GM21576 (cell line): ENCODE data around the gene YKT6.
"Not testable (repeated sequence)": the region's sequence is repeated elsewhere in the genome, so short reads cannot be mapped to it uniquely, and the experiment has no call there.

Experiments
- ATAC-seq: cut with Tn5 transposase; IDR thresholded peaks from one replicate; pipeline ENCODE4 v1.9.1; 2021; ENCODE audit warnings: mild to moderate bottlenecking, moderate library complexity; ENCODE audit not compliant: unreplicated experiment

Gene YKT6

DNA sequence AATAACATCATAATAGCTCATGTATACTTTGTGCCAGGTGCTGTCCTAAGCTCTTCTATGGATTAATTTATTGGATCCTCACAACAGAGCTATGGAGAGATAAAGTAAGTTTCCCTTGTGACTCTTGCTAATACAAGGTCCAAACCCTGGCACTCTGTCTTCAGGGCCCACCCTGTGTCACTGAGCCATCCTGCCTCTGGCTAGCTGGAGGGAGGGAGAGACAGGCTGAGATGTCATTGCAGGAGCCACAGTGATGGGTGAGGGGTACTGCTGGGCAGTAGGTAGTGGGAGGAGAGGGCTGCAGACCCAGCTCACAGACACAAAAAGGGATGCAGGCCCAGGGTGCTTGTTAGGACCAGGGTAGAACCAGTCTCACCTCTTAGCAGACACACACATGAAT, 28.4 kb upstream of the YKT6 start:
- no peak for ATAC-seq

DNA sequence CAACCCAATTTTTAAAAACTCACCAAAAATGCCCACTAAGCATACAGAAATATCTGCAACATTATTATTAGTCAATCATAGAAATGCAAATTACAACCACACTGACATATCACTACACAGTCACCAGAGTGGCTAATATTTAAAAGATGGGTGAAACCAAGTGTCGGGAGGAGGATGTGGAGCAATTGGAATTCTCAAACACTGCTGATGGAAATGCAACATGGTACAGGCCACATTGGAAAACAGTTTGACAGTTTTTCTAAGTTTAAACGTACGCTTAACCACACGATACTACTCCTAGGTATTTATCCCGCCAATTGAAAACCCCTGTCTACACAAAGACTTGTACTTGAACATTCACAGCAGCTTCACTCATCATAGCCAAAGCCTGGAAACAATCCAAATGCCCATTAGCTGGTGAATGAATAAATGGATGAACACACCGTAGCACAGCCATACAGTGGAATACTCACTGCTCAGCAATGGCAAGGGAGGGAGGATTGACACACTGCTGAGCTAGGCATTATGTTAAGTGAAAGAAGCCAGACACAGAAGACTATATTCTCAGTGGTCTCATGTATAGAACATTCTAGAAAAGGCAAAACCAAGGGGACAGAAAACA, 27.9 kb upstream of the YKT6 start:
- no peak for ATAC-seq

DNA sequence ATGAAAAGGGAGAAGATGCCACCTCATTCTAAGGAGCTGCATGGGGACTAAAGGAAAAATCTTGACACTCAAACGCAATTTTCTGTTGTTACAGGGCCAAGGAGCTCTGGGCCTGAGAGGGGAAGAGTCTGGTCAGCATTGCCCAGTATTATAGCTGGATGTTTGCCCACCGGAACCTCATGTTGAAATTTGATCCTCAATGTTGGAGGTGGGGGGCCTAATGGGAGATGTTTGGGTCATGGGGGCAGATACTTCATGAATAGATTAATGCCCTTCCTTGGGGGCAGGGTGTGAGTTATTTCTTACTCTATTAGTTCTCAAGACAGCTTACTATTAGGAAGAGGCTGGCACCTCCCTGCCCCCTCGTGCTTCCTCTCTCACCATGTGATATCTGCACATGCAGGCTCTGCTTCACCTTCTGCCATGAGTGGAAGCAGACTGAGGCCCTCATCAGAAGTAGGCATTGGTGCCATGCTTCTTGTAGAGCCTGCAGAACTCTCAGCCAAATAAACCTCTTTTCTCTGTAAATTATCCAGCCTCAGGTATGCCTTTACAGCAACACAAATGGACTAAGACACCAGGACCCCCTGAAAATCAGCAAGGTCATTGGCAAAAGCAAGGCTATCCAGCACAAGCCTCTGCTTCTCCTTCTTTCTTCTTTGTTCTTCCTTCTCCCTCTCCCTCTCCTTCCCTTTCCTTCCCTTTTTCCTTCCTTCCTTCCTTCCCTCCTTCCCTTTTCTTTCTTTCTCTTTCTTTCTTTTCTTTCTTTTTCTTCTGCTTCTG, 26.7 kb upstream of the YKT6 start:
- ATAC-seq, result no peak

- ATAC-seq, result not testable (repeated sequence)
Observed at GRCh38 chr7:44174694-44174948, 26.2 kb upstream of the YKT6 start.

DNA sequence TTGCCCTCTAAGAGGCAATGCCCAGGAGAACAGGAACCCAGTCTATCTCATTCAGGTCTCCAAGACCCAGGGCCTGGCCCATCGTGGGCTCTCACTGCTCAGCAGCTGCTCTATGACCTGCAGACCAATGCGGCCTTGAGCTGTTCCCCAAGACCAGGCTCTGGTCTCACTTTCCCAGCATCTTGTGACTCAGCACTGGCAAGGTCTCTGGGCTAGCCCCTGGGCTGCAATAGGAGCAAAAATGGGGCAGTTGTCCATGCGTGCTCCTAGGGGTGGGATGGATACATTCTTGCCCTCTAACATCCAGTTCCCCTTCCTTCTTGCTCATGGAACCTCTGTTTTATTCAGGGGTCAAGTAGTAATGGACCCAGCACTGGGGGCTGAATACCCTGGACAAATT, 25.0 kb upstream of the YKT6 start:
- ATAC-seq, result no peak

DNA sequence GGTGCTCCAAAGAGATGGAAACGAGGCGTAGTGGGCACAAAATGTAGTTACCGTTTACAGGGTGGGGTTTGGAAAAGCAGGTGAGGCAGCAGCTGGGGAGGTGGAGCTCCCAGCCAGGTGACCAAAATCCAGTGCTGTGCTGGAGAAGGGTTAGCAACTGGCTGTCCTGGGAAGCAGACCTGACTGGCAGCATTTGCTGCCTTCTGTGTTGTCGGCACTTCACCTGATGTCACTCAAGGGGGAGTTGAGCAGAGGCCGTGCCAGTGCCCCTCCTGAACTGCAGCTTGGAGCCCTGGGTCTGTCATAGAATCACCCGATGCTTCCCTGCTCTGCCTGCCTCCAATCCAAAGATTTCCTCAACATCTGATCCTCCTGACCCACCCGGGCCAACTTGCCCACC, 24.3 kb upstream of the YKT6 start:
- no peak for ATAC-seq

GRCh38 chr7:44177570-44178131, 23.1 kb upstream of the YKT6 start:
- no peak for ATAC-seq

GRCh38 chr7:44180631-44181030, 20.1 kb upstream of the YKT6 start:
- ATAC-seq, result no peak

GRCh38 chr7:44182827-44183226, 18.0 kb upstream of the YKT6 start:
- no peak for ATAC-seq

- ATAC-seq, result no peak
Observed at GRCh38 chr7:44183386-44183785, 17.4 kb upstream of the YKT6 start.

DNA sequence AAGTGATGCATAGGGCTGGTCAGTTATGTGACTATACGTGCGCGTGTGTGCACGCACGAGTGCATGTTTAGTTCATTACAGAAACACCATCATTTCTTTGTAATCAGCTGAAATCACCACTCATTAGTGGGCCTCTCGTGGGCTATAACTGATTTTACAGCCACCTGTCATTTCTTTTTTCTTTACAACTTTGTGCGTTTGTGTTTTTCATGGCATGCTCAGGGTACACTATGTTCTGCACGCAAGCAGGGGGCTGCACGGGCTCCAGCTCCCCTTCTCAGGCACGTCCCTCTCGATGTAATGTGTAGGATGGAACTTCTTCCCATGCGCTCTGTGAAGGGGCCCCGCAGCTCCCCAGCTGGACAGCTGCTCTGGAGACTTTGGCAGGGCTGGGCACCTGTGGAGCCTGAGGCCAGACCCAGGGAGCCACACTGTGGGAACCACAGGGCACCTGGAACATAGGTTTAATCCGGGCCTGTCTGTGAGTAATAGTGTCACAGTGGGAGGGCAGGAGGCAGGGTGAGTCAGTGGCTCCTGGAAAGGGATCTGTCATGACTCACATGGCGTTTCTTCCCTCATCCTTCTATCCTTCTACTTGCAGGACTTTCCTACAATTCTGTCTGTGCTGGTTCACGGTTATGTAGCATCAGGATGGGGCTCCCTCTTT, 16.4 kb upstream of the YKT6 start:
- ATAC-seq, result no peak

DNA sequence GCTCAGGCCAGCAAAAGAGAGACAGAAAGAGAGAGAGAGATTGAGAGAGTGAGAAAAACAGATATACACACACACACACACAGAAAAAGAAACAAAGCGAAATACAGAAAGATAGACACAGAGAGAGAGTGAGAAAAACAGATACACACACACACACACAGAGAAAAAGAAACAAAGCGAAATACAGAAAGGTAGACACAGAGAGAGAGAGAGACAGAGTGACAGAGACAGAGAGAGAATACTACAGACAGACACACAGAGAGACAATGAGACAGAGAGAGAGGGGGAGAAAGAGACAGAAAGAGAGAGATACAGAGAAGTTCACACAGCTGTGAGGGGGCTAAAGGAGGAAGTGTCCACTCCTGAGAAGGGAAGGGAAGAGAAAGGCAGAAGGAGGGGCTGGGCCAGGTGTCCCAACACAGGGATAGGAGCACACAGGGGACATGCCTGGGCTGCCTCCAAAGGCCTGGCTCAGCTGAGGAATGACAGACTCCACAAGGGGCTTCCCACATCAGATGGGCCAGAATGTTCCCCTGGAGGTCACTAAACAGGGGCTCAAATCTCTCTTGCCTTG, 15.8 kb upstream of the YKT6 start:
- no peak for ATAC-seq

DNA sequence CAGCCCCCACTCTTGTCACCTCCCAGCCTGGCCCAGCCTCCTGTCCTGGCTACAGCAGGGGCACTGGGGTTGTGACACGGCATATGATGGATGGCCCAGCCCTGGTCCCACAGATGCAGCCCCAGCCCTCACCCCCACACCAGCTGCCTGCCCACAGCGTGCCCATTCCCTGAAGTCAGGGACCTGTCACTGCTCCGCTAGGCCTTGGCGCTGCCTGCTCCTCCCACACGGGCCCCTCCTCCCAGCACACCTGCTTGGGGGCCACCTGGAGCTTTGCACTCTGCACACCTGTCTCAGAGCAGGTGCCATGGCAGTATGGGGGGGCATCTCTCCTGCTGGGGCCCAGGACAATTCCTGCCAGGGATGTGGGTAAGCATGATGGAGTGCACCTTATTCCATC, 15.0 kb upstream of the YKT6 start:
- no peak for ATAC-seq

GRCh38 chr7:44186736-44187135, 14.0 kb upstream of the YKT6 start:
- ATAC-seq, result no peak

DNA sequence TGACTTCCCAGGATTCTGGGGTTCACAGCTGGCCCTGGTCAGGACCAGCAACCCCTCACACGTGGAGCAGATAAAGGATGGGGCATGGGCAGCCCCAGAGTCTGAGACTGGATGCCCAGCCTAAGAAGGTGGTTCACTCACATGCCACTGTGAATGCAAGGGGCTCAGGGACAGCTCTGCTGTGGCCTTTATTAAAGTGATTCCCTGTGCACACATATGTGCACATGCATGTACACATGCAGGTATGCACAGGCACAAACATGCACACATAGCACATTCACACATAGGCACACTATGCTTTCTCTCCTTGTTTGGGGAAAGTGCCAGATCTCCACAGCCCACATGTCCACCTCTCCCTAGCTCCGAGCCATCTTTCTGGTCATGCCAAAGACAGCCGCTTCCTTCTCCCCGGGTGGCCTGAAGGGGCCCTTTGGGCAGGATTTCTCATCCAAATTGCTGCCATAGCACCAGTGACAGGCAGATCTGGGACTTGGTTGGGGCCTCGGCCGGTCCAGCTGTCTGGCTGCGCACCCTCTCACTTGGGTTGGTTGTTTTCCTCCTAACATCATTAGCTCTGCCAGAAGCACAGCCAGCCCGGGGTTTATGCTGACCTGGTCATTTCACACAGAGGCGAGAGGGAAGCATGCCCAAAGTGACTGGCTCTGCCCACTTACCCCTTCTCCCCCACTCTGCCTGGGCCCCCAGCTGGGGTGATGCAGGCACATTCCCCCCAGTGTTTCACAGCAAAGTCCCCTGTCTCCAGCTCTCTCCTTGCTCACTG, 13.0 kb upstream of the YKT6 start:
- no peak for ATAC-seq

DNA sequence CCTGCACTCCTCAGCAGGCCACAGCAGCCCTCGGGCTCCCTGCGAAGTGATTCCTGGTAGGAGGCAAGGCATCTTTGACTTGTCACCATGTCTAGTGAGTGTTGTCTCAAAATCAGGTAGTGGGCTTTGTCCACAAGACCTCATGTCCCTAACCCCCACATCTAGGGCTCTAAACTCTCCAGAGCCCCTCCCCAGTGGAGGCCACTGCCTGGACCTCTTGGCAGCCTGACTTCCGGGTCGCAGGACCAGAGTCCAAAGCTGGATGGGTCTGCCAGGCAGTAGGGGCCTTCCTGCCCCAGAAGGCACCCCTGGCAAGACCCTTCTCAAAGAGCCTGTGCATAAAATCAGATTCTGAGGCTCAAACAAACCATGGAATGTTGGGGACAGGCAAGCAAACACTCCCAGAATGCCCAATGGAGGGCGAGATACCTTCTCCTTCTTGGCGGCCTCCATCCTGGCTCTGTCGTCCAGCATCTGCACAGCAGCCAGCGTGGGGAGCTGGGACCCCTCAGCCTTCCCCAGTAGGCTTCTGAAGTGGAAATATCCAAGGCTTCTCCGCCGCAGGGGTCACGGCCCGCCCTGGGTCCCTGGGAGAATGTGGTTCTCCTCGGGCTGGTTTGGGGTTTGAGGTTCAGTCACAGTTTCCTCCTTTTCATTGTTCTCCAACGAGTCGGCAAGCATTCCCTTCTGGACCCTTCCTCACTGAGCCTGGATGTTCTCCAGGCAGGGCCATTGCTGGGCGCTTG, 12.1 kb upstream of the YKT6 start:
- ATAC-seq, result no peak

- ATAC-seq, result no peak
Observed at GRCh38 chr7:44189286-44189992, 11.3 kb upstream of the YKT6 start, which contains the start of gene GCK. Gene GCK, minus strand, starts transcription at chr7:44189439. Its CDS starts 486 bp downstream, at chr7:44188953.

DNA sequence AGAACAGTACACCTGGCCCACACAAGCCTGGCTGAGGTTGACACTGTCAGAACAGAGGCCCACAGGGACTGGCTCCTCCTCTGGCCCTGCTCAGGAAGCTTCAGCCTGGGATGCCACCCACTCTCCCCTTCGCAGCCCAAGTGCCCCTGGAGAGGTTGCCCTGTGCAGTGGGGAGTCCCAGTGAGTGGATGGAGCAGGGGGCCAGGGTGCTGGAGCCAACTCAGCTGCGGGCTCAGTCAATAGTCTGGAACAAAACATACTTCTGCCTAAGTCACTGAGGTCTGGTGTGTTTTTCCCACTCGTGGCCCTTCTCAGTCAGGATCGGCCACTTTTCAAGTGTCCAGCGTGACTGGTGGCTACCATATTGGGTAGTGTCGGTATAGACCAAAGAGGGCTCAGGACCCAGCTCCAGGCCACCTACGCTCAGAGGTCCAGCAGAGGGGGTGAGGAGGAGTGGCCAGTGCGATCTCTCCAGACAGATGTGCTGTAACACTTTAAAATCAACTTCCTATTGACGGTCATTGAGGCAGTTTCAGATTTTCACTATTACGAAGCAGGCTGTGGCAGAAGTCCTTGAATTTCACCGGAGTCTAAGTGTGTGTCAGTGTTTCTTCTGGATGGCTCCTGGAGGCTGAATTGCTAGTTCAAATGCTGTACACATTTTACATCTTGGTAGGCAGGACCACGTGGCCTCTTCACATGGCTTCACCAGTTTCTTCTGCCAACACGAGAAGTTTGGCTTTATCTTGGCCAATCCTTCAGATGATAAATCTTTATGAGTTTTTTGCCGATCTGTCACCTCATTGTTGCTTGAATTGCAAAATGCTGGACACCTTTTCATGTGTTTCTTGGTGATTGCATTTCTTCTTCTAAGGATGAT, 10.5 kb upstream of the YKT6 start:
- no peak for ATAC-seq

GRCh38 chr7:44191171-44191570, 9.6 kb upstream of the YKT6 start:
- ATAC-seq, result no peak
